NCI-H128 (cell line): ENCODE results near the gene DIP2B.
"Not testable (repeated sequence)": the region's sequence is repeated elsewhere in the genome, so short reads cannot be mapped to it uniquely, and the experiment has no call there.

Experiments
- DNase-seq: peaks from one replicate; lab custom pipeline; 2025; ENCODE audit not compliant: unreplicated experiment; lab: John Stamatoyannopoulos, UW

Gene DIP2B

DNA sequence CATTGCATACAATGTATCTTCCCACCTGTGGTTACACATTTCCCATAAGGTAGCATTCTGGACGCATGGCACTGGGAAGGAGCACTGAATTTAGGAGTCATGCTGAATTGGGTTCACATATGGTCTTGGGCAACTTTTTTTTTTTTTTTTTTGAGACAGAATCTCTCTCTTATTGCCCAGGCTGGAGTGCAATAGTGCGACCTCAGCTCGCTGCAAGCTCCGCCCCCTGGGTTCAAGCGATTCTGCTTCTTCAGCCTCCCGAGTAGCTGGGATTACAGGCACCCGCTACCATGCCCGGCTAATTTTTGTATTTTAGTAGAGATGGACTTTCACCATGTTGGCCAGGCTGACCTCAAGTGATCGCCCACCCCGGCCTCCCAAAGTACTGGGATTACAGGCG, 13.3 kb downstream of the DIP2B start:
- DNase-seq = no peak

DNA sequence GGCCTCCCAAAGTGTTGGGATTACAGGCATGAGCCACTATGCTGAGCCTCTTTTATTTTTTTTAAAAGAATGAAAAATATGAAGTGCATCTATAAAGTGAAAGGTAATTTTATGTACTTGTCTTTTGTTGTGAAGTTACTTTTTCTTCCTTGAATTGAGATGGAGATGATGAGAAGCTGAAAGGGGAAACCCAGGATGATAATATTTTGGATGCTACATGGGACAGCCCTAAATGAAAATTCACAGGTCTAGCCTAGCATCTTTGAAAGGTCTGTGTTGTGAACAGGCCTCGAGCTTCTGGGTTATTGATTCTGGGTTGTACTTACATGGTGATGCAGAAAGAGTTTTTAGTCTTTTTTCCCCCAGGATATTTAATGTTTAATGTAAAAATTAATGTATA, 14.6 kb downstream of the DIP2B start:
- DNase-seq = no peak

DNA sequence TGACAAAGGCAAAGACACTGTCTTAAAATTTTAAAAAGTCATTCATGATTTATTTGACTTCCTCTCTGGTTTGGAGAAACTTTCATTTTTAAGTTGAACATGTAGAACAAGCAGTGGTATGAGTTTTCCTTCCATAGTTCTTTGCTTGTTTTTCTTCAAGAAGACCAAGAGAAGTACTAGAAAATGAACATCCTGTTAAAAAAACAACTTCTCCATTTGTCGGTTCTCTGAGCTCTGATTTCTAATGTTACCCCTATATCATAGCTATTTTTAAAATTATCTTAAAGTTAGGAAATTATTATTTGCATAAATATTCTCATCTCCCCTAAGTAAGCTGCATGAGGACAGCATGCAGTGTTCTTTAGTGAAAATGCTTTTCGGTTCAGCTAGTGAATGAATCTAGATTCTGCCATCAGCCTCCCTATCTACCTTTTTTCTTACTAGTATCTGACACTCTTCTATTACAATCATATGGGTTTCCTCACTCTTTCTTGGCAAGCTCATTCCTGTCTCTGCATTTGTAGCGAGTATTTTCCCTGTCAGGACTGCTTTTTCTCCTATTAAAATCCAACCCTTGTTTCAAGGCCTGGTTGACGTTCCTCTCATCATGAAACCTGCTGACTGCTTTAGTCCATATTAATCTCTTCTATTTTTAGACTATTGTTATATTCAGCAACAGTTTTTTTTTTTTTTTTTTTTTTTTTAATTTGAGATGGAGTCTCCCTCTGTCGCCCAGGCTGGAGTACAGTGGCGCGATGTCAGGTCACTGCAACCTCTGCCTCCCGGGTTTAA, 15.8 kb downstream of the DIP2B start:
- DNase-seq = no peak

DNA sequence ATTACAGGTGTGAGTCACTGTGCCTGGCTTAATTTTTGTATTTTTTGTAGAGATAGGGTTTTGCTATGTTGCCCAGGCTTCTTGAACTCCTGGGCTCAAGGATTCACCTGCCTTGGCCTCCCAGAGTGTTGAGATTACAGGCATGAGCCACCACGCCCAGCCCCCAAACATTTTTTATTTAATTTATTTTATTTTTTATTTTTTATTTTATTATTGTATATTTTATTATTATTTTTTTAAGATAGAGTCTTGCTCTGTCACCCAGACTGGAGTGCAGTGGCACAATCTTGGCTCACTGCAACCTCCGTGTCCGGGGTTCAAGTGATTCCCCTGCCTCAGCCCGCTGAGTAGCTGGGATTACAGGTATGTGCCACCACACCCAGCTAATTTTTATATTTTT, 17.0 kb downstream of the DIP2B start:
- not testable (repeated sequence) for DNase-seq

DNA sequence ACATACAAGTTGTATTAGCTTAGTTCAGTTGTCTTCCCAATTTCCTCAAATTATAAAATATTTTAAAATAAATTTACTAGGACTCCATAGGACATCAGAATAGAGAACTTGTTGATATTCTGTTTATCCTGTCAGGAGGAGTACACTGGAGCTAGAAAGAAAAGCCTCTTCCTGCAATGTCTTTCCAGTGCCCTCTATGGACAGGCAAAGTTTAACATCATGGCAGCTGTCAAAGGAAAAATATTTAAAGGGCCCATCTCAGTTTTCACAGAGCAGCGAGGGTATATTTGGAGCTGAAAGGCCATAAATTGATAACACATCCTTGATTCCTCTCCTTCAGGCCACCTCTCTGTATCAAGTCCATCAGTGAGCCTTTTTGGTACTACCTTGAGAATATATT, 19.0 kb downstream of the DIP2B start:
- DNase-seq = no peak

DNA sequence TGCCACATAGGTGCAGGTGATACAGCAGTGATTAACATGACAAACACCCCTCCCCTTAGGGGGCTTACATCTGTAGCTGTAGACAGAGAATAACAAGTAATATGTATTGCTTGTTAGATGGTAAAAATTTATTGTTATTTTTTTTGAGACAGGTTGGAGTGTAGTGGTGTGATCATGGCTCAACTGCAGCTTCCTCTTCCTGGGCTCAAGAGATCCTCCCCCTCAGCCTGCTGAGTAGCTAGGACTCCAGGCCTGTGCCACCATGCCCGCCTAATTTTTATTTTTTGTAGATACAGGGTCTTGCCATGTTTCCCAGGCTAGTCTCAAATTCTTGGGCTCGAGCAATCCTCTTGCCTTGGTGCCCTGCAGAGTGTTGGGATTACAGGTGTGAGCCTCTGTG, 19.8 kb downstream of the DIP2B start:
- no peak for DNase-seq

DNA sequence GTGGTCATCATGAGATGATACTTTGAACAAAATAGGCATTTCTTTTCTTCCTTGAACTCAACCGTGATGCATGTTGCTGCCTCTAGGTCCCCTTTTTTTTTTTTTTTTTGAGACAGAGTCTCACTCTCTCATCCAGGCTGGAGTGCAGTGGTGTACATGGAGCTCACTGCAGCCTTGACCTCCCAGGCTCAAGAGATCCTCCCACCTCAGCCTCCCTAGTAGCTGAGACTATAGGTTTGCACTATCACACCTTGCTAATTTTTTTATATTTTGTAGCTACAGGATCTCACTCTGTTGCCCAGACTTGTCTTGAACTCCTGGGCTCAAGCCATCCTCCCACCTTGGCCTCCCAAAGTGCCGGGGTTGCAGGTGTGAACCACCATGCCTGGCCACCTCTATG, 20.6 kb downstream of the DIP2B start:
- DNase-seq = no peak

DNA sequence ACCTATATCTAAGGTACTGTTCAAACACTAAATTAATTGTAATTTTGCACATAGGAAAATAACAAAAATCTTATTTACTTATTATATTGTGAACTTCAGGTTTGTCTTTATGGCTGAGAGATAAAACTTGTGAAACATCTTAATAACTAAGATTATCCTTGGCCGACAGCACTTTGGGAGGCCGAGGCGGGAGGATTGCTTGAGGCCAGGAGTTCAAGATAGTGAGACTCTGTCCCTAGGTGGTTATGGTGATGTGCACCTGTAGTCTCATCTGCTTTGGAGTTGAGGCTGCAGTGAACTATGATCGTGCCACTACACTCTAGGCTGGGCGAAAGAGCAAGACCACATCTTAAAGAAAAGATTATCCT, 22.6 kb downstream of the DIP2B start:
- no peak for DNase-seq

DNA sequence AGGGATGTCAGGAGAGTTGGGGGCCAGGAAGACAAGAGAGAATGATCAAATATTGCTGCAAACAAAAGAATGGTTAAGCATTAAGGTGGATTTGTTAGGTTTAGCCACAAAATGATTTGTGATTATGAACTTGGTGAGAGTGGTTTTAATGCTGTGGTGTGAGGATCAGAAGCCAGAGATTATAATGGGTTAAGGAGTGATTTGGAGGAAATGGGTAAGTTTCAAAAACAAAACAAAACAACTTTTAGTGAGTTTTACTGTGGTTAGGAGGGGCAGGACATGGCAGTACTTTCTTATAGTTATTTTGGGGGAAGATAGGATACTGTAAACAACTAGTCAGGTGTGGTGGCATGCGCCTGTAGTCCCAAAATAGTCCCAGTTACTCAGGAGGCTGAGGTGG, 24.0 kb downstream of the DIP2B start:
- no peak for DNase-seq

DNA sequence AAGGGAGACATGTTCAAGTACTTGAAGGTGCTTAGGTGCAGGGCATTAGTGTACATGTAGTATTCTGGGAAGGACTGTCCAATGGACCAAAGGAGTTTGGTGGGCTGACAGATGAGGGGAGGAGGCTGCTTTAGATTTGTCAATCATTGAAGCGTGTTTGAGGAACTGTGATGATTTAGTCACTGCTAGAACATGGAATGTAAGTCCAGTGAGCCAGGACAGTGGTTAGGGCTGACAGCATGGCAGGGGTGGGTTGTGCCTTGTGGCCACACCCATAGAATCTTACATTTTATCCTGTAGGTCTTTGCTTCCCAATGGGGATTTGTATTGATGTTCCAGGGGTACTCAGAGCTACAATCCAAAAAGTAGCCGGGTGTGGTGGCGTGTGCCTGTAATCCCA, 24.6 kb downstream of the DIP2B start:
- DNase-seq = no peak

DNA sequence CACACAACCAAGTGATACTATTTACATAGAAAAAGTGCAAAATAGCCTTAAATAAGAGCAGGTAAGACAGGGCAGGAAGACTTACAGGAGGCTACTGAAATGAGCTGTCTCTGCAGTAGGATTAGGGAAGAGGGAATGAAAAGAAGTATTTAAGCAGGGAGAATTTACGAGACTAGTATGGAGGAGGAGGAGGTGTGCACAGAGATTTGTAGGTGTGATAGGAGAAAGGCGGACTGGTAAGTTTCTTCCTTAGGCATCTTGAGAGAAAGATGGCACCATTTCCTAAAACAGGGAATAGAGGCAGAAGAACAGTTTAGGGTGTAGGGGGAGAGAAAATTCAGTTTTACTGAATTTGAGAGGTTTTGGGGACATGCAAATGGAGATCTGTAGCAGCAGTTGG, 25.7 kb downstream of the DIP2B start:
- no peak for DNase-seq

DNA sequence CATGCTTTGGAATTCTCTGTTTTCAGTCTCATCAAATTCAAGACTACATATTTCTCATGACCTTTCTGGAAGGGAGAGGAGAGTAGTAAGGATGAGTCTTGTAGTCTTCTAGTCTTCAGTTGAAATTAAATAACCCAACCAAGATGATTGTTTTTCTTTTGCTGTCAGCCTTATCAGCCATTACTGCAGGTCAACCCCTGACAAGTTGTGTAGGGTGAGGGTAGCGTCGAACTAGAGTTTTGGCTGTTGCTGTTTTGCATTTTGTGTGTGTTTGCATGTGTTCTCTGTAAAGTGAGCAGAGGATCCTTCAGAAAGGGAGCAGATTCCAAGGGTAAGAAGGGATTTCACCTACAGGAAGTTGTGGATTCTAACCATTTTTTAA, 28.4 kb downstream of the DIP2B start:
- no peak for DNase-seq

DNA sequence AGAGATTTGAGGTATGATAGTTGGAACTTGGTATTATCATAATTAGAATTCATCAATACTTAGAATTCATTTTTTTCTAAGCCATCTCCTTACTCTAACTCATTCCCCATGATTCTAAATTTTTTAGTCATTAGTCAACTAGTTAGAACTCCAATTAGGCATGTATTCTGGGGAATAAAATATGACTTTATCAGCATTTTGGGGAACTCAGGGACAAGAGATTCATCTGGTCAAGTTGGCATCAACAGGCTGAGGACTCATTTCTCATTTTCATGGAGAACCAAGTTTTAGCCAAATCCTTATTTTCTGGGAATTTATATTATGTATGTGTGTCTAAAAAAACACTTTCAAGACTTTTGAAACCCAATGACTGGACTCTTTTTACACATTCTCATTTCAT, 29.2 kb downstream of the DIP2B start:
- no peak for DNase-seq

DNA sequence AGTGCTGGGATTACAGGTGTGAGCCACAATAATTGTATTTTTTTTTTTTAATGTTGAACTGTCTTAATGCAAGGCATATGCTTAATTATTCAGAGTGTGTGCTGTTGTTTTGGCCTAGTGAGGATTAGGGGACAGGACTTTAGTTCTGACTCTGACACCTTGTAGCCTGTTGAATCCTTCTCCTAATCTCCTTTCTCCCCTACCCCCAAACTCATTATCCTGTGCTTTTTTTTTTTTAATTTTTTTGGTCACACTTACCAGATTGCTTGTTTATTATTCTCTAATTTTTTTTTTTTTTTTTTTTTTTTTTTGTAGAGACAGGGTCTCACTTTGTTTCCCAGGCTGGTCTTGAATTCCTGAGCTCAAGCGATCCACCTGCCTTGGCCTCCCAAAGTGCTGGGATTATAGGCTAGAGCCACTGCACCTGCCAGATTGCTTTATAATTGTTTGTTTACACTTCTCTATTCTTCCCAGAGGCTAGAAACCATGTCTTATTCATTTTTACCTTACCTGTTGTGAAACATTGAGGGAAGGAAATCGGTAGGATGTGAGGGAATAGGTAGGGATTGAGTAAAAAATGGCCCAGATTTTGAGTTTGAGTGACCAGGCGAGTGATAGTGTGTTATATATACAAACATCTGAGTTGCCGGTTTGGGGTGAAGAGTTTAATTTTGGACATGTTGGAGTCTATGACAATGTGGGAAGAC, 32.2 kb downstream of the DIP2B start:
- DNase-seq = no peak

DNA sequence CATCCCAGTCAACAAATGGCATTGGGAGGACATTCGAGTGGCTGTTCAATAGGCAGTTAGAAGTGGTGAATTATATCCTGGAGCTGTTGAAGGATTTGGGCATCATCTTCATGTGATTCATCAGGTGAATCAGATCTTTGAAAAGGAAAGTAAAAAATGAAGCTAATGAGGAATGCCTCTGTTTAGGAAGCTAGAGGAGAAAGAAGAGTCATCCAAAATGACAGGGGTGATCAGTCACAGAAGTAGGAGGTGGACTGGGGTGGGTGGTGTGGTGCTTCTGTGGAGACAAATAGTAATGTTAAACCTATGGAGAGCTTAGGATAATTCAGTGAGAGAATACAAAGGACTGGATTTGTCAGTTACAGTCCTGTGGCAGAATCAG, 32.7 kb downstream of the DIP2B start:
- no peak for DNase-seq

DNA sequence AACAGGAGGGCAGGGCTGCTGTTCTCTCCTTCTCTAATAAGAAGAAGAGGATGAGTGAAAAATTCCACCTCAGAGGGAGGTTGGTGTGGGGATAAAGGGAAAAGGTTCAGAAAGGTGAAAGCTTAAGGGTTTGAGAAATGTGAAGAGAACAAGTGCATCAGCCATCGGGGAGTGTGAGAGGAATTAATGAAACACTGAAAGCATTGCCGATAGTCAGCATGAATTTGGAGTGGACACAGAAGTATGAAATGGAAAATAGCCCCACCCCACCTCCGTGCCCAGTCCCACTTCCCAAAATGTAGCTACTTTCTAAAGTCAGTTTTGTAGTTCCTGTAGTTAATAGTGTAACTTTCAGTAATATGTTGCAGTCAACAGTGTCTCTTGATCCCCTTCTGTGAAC, 33.4 kb downstream of the DIP2B start:
- no peak for DNase-seq

DNA sequence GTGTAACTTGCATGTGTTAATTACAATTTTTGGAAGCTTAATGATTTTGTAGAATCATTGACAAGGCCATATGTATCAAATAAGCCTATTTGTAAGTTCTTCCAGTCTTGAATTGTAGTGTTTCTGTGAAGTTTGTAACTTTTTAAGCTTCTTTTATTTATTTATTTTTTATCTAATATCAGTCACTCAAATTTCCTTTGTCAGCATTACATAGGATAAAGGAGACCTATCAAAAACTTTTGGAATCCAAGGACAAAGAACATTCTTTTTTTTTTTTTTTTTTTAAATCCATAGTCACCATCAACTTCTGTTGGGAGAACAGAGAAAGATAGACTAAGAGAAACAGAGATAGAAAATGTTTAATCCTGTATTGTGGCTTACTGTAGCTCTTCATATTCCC, 36.4 kb downstream of the DIP2B start:
- DNase-seq = no peak

DNA sequence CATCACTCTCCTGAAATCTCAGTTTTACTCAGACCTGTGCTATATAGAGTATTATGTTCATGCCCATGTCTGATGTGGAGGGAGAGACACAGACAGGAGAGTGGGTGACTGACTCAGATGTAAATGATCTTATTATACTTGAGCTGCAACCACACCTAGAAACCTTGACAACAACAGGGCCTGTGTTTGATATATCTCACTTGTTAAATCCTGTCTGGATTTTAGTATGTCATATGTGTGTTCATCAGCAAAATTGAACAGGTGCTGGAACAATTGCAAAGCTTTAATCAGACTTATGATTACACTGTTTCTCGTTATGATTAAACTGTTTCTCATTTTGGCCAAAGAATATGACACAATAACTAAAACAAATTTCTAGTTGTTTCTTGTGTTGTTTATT, 37.7 kb downstream of the DIP2B start:
- DNase-seq = no peak

DNA sequence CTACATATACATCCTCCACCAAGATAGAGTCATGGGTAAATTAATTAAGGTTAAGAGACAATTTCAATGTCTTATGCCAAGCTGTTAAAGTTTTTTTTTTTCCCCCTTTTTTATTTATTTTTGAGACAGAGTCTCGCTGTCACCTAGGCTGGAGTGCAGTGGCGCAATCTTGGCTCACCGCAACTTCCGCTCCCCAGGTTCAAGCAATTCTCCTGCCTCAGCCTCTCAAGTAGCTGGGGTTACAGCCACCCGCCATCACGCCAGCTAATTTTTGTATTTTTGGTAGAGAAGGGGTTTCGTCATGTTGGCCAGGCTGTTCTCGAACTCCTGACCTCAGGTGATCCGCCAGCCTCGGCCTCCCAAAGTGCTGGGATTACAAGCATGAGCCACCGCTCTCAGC, 38.4 kb downstream of the DIP2B start:
- not testable (repeated sequence) for DNase-seq

DNA sequence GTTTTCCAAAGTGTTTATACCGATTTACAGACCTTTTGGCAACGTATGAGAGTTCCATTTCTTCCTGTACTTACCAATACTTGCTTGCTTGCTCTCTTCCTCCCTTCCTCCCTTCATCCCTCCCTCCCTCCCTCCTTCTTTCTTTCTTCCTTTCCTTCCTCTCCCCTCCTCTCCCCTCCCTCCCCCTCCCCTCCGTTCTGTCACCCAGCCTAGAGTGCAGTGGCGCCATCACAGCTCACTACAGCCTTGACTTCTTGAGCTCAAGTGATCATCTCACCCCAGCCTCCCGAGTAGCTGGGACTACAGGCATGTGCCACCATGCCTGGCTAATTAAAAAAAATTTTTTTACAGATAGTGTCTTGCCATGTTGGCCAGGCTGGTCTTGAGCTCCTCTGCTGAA, 40.4 kb downstream of the DIP2B start:
- DNase-seq = no peak

DNA sequence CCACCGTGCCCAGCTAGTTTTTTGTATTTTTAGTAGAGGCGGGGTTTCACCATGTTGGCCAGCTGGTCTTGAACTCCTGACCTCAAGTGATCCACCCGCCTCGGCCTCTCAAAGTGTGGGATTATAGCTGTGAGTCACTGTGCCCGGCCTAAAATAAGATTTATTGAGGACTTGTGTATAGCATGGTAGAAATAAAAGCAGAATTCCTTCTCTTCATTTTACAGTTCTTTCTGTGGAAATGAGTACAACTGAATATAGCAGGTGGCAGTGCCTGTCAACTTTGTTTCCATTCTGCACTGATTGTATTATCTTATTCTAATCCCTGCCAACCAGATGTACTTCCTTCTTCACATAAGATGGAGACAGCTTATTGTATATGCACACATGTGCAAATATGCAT, 41.0 kb downstream of the DIP2B start:
- no peak for DNase-seq

DNA sequence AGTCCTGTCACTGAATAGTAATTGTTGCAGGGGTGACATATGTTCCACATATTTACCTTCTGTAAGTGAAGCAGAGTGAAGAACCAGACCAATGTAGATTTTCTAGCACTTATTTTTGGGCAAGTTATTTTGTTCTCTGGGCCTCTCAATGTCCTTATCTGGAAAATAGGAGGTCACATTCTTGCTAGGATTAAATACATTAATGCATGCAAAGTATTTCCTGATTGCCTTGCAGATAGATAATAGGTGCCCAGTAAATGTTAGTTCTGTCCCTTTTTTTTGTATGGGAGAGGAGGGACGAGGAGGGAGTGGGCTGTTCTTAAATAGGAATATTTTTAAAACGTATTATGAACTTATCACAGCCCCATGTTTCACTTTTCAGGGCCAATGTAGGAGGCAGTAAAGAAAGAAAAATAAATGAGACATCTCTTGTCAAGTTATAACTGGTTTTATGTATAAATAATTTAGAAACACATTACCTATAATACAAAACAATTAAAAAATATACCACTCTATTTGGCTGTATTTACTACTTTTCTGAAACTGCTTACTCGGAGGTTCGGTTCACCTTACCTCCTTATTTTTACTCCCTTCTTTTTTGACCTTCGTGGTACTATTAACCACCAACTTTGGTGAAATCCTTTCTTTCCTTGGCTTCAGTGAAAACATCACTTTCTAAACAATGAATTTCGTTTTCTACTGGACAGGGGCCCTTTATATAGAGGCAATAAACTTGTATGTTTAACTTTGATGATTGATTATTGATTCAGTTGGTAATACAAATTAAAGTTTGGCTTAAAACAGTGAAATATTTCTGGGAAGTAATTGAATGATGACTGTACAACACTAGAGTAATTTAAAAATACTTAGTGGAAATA, 41.9 kb downstream of the DIP2B start:
- DNase-seq = no peak
